HCT116 (cell line): ENCODE results near the gene MAVS. TPM values are rescaled to one million over a fixed set of nuclear protein-coding genes. Genes with fewer than 3 reads are reported as not detected.

Experiments used
- ATAC-seq: fragments of 200-7000 bp; cut with Tn5 transposase; 2 replicates; pipeline ENCODE4 v1.9.1; 2020; ENCODE audit warnings: mild to moderate bottlenecking, moderate library complexity
- BruUV-seq: library from RNA; stranded (reverse); fragments of 400-500 nt; replicated peaks from 2 replicates; lab custom pipeline; 2021; lab: Mats Ljungman, UMichigan
- CTCF ChIA-PET: fragments of 300-600 bp; sonication (Branson Sonifier 250); formaldehyde crosslinking; loops from one replicate; lab custom pipeline; 2021; ENCODE audit warnings: antibody characterized with exemption; lab: Charles Lee
- POLR2A ChIA-PET: fragments of 300-600, 350-600 bp; sonication (Branson Sonifier 250); formaldehyde crosslinking; loops from one replicate; lab custom pipeline; 2021; ENCODE audit warnings: antibody characterized with exemption; lab: Charles Lee
- RAD21 ChIA-PET, 2 experiments: fragments of 300-600 bp; sonication (Branson Sonifier 250); formaldehyde crosslinking; loops; one replicate each; lab custom pipeline; 2023; ENCODE audit warnings: low total read pairs in 2 of 2; ENCODE audit not compliant: uncharacterized antibody in 2 of 2, unreplicated experiment in 2 of 2, low non-redundant PET in 1 of 2; lab: Charles Lee
- DNase-seq: peaks from one replicate; pipeline ENCODE4 v3.0.0-alpha.2; 2010; ENCODE audit warnings: low read depth, low spot score
- H2AFZ ChIP-seq: fragments of 200-600 bp; shearing (Covaris generic), sonication (generic); 2 replicates; pipeline ENCODE4 v1.6.1; 2017; ENCODE audit warnings: low read depth, mixed run types, mixed read lengths, antibody characterized with exemption, low read length; ENCODE audit not compliant: poor library complexity, severe bottlenecking
- H3K27ac ChIP-seq: 2 replicates; pipeline ENCODE4 v1.5.1; 2012; ENCODE audit warnings: low read depth, low read length
- H3K27me3 ChIP-seq: fragments of 200-600 bp; sonication (generic); 2 replicates; pipeline ENCODE4 v1.6.1; 2016; ENCODE audit warnings: mixed run types, low read length, mixed read lengths; ENCODE audit not compliant: insufficient read depth
- H3K36me3 ChIP-seq, 2 experiments: fragments of 200-500 bp in 1 of 2; fragments of 200-600 bp in 1 of 2; sonication (Bioruptor generic) in 1 of 2; sonication (generic) in 1 of 2; 2 replicates each; pipeline versions ENCODE4 v1.5.1 to v1.6.1; 2014 to 2016; ENCODE audit warnings: low read length in 2 of 2, inconsistent platforms in 1 of 2, mixed read lengths in 1 of 2, mixed run types in 1 of 2; ENCODE audit not compliant: insufficient read depth in 2 of 2, control insufficient read depth in 1 of 2
- H3K4me1 ChIP-seq, 2 experiments: fragments of 200-600 bp in 1 of 2; sonication (generic) in 1 of 2; 2 replicates each; pipeline versions ENCODE4 v1.5.1 to v1.6.1; 2012 to 2017; ENCODE audit warnings: low read length in 2 of 2, inconsistent platforms in 1 of 2, mild to moderate bottlenecking in 1 of 2, mixed read lengths in 1 of 2, mixed run types in 1 of 2, moderate library complexity in 1 of 2; ENCODE audit not compliant: insufficient read depth in 2 of 2, control insufficient read depth in 1 of 2
- H3K4me2 ChIP-seq: fragments of 200-600 bp; sonication (generic); 2 replicates; pipeline ENCODE4 v1.6.1; 2017; ENCODE audit warnings: mixed run types, low read length, mixed read lengths
- H3K4me3 ChIP-seq, 2 experiments: fragments of 200-600 bp in 1 of 2; sonication (generic) in 1 of 2; replicated peaks in 1 of 2; 2 replicates each; pipeline ENCODE4 v1.5.1; 2011 to 2016; ENCODE audit warnings: low read length in 2 of 2, control low read depth in 1 of 2, low read depth in 1 of 2, mild to moderate bottlenecking in 1 of 2, mixed read lengths in 1 of 2, mixed run types in 1 of 2
- H3K79me2 ChIP-seq: fragments of 200-600 bp; sonication (generic); 2 replicates; pipeline ENCODE4 v1.6.1; 2017; ENCODE audit warnings: mild to moderate bottlenecking, mixed run types, low read length, moderate library complexity, mixed read lengths; ENCODE audit not compliant: insufficient read depth
- H3K9ac ChIP-seq: fragments of 200-600 bp; sonication (generic); 2 replicates; pipeline ENCODE4 v1.6.1; 2016; ENCODE audit warnings: low read length, mixed read lengths
- H3K9me2 ChIP-seq: fragments of 200-600 bp; sonication (generic), shearing (Covaris generic); 2 replicates; pipeline ENCODE4 v1.6.1; 2017; ENCODE audit warnings: mixed run types, mild to moderate bottlenecking, moderate library complexity; ENCODE audit not compliant: insufficient read depth
- H3K9me3 ChIP-seq, 2 experiments: fragments of 200-500 bp in 1 of 2; fragments of 200-600 bp in 1 of 2; sonication (Bioruptor generic) in 1 of 2; sonication (generic) in 1 of 2; 2 replicates each; pipeline ENCODE4 v1.6.1; 2014 to 2017; ENCODE audit warnings: low read length in 2 of 2, mixed read lengths in 2 of 2, inconsistent platforms in 1 of 2, low read depth in 1 of 2, mild to moderate bottlenecking in 1 of 2, mixed run types in 1 of 2, moderate library complexity in 1 of 2; ENCODE audit not compliant: control insufficient read depth in 1 of 2, insufficient read depth in 1 of 2
- H4K20me1 ChIP-seq: fragments of 200-600 bp; sonication (generic), shearing (Covaris generic); 2 replicates; pipeline ENCODE4 v1.6.1; 2017; ENCODE audit warnings: mixed run types, mild to moderate bottlenecking, moderate library complexity; ENCODE audit not compliant: insufficient read depth
- ELF1 ChIP-seq: IDR thresholded peaks from 2 replicates; pipeline ENCODE4 v1.6.1; 2012; ENCODE audit warnings: low read depth, borderline replicate concordance
- EZH2 ChIP-seq: fragments of 200-600 bp; sonication (generic); IDR thresholded peaks from 2 replicates; pipeline ENCODE4 v1.6.1; 2017; ENCODE audit warnings: antibody characterized with exemption, mixed run types
- EZH2phosphoT487 ChIP-seq: fragments of 200-600 bp; IDR thresholded peaks from 2 replicates; pipeline ENCODE4 v1.6.1; 2018; ENCODE audit warnings: antibody characterized with exemption, borderline replicate concordance
- POLR2A ChIP-seq: IDR thresholded peaks from 2 replicates; pipeline ENCODE4 v1.7.0; 2011; ENCODE audit warnings: borderline replicate concordance; ENCODE audit not compliant: insufficient read depth, insufficient read length; ENCODE audit errors: extremely low read depth
- POLR2AphosphoS5 ChIP-seq: IDR thresholded peaks from 2 replicates; pipeline ENCODE4 v1.6.1; 2011; ENCODE audit warnings: mild to moderate bottlenecking, low read depth, low read length, moderate library complexity
- REST ChIP-seq: IDR thresholded peaks from 2 replicates; pipeline ENCODE4 v1.6.1; 2012; ENCODE audit warnings: low read depth
- SRF ChIP-seq: IDR thresholded peaks from 2 replicates; pipeline ENCODE4 v1.6.1; 2012; ENCODE audit warnings: low read depth
- TCF7L2 ChIP-seq: IDR thresholded peaks from 2 replicates; pipeline ENCODE4 v1.7.0; 2011; ENCODE audit warnings: borderline replicate concordance, inconsistent platforms; ENCODE audit not compliant: insufficient read depth, insufficient read length; ENCODE audit errors: extremely low read depth
- ZBTB33 ChIP-seq: IDR thresholded peaks from 2 replicates; pipeline ENCODE4 v1.6.1; 2011; ENCODE audit warnings: mild to moderate bottlenecking, low read length, moderate library complexity; ENCODE audit not compliant: insufficient replicate concordance; ENCODE audit errors: extremely low read depth
- ZFX ChIP-seq: fragments of 450-650 bp; IDR thresholded peaks from 2 replicates; pipeline ENCODE4 v1.6.1; 2017
- ZNF274 ChIP-seq: fragments of 200-500 bp; sonication (Bioruptor generic); IDR thresholded peaks from 2 replicates; pipeline ENCODE4 v1.6.1; 2014; ENCODE audit warnings: mild to moderate bottlenecking, low read depth, low read length, inconsistent platforms
- intact Hi-C: fragments of 100-400 bp; cut with micrococcal nuclease; formaldehyde crosslinking; loops from 2 replicates; pipeline ENCODE4 v1.10.0; 2022
- total RNA-seq: library from RNA; stranded (reverse); gene quantifications from one replicate; pipeline ENCODE4 v1.2.1, GENCODE V29; 2021; ENCODE audit not compliant: unreplicated experiment
- TF ChIP-seq, protein P1 (sequence below), 3 experiments: fragments of 200-600 bp in 1 of 3; sonication (generic) in 1 of 3; IDR thresholded peaks in 2 of 3; conservative IDR thresholded peaks in 1 of 3; 2 replicates each; pipeline ENCODE4 v1.5.1; 2012 to 2017; ENCODE audit warnings: low read depth in 2 of 3, low read length in 2 of 3, antibody characterized with exemption in 1 of 3, borderline replicate concordance in 1 of 3, control low read depth in 1 of 3, mild to moderate bottlenecking in 1 of 3, mixed read lengths in 1 of 3, mixed run types in 1 of 3, moderate library complexity in 1 of 3; ENCODE audit not compliant: insufficient read depth in 1 of 3
- TF ChIP-seq, protein P2 (sequence below): IDR thresholded peaks from 2 replicates; pipeline ENCODE4 v1.6.1; 2012

Gene MAVS
- total RNA-seq, 1 experiment from 2014 or later: 60.1 TPM

DNA sequence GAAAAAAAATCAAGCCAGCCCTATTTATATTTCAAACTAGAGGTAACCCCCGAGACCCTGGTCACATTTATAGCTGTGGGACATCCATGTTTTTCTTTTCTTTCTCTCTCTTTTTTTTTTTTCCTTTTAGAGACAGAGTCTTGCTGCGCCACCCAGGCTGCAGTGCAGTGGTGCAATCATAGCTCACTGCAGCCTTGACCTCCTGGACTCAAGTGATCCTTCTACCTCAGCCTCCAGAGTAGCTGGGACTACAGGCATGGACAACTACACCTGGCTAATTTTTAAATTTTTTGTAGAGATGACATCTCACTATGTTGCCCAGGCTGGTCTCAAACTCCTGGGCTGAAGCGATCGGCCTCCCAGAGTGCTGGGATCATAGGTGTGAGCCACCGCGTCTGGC lies 12.1 kb downstream of the MAVS start:
- no peak overlapping the region for H3K4me2 ChIP-seq
- no peaks in the 10 kb centered on the region for H3K27me3 ChIP-seq
- H3K36me3 ChIP-seq: peaks cover 48 to 55% of the 10 kb centered on the region in 2 experiments
- no peak overlapping the region for H3K9ac ChIP-seq
- ATAC-seq (no peak), DNase-seq (no peak)
- TF ChIP-seq POLR2AphosphoS5 (no peak), TCF7L2 (no peak), ELF1 (no peak), REST (no peak), POLR2A (no peak), EZH2phosphoT487 (no peak), ZNF274 (no peak), ZFX (no peak), EZH2 (no peak), ZBTB33 (no peak), SRF (no peak)
- TF ChIP-seq, protein P1, sequence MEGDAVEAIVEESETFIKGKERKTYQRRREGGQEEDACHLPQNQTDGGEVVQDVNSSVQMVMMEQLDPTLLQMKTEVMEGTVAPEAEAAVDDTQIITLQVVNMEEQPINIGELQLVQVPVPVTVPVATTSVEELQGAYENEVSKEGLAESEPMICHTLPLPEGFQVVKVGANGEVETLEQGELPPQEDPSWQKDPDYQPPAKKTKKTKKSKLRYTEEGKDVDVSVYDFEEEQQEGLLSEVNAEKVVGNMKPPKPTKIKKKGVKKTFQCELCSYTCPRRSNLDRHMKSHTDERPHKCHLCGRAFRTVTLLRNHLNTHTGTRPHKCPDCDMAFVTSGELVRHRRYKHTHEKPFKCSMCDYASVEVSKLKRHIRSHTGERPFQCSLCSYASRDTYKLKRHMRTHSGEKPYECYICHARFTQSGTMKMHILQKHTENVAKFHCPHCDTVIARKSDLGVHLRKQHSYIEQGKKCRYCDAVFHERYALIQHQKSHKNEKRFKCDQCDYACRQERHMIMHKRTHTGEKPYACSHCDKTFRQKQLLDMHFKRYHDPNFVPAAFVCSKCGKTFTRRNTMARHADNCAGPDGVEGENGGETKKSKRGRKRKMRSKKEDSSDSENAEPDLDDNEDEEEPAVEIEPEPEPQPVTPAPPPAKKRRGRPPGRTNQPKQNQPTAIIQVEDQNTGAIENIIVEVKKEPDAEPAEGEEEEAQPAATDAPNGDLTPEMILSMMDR (IDR thresholded peaks at IDR 0.05 in 2 of 3, conservative IDR thresholded peaks at IDR 0.05 in 1 of 3; ENCODE audit: borderline replicate concordance in 1 of 3, insufficient read depth in 1 of 3, low read depth in 2 of 3, low read length in 2 of 3): no peak
- TF ChIP-seq, protein P2, sequence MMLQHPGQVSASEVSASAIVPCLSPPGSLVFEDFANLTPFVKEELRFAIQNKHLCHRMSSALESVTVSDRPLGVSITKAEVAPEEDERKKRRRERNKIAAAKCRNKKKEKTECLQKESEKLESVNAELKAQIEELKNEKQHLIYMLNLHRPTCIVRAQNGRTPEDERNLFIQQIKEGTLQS: no peak
- intact Hi-C loops: no loop called here
- peaks cover 59% of the 10 kb centered on the region for H3K79me2 ChIP-seq
- peaks cover 0 to 7% of the 10 kb centered on the region in 2 experiments; a peak in 1 of 4 replicates for H3K9me3 ChIP-seq
- no peak overlapping the region for H2AFZ ChIP-seq
- CTCF ChIA-PET: no interaction called here
- POLR2A ChIA-PET: no interaction called here
- no peak overlapping the region for H3K4me3 ChIP-seq
- RAD21 ChIA-PET: interaction anchor here in 1 of 2 experiments (0.7 kb wide), 1 partner anchor 11 kb away, joined by 4 read pairs; no protein-coding TSS in a partner anchor
- H3K4me1 ChIP-seq: peaks cover 0 to 14% of the 10 kb centered on the region in 2 experiments; a peak in 2 of 4 replicates
- H3K9me2 ChIP-seq: no peaks in the 10 kb centered on the region
- H4K20me1 ChIP-seq: peaks cover 4% of the 10 kb centered on the region; the same call in 1 of the 2 replicates
- H3K27ac ChIP-seq: no peak overlapping the region
- no TSS peak for BruUV-seq
